Measurements from ENCODE around the gene TMEM30B. TPM values are rescaled to one million over a fixed set of nuclear protein-coding genes. Genes with fewer than 3 reads are reported as not detected.

TMEM30B gene
- 9.0 and 10.6 TPM in 2 replicates for total RNA-seq

GRCh38 chr14:61281186-61281947, at the start of gene TMEM30B:
TMEM30B (minus strand) TSS chr14:61281338; CDS start chr14:61281147, 191 bp downstream.

GRCh38 chr14:61321385-61322010, 40.4 kb upstream of the TMEM30B start, which contains the start of gene PRKCH:
PRKCH (plus strand) TSS chr14:61321579; CDS start chr14:61322102, 523 bp downstream.

Other genes with a start within 250 kb of the TMEM30B start
- gene PRKCH, start 40.2 kb upstream of the TMEM30B start, total RNA-seq, result 35.3 and 47.4 TPM in 2 replicates